C4-2B (cell line): ENCODE measurements around the gene ARCN1.

Experiments used
- CTCF ChIP-seq: fragments of 450-650 bp; conservative IDR thresholded peaks from 2 replicates; pipeline ENCODE4 v1.5.1; 2017; ENCODE audit warnings: mild to moderate bottlenecking
- ZFX ChIP-seq: fragments of 450-650 bp; IDR thresholded peaks from 2 replicates; pipeline ENCODE4 v1.6.1; 2017

GRCh38 chr11:118529584-118530175, 42.5 kb upstream of the ARCN1 start:
- no peak for TF ChIP-seq CTCF
- TF ChIP-seq ZFX, result no peak
